ENCODE measurements around the gene CAMK1G.

The CAMK1G gene

DNA sequence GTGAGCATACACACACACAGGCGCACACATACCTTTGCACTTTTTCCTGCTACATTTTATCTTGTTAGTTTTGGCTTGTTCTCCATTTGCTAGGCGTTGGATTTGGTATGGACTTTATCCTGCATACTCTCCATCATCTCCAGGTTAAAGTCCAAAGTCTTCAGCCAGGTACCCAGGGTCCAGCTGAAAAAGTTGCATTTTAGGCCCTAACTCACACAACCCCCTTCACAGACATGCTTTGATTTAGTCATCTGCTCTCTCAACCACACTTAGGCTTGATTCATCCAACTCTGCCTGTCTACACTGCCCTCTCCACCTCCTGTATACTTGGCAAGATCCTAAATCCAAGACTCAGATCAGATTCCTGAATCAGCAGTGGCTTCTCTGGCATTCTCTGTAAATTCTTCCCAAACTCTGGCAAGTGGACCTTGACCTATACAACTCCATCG is 79.4 kb downstream of the CAMK1G start:
- no peak for DNase-seq (ENCODE audit: low read depth, low spot score)

All from activated naive CD8-positive, alpha-beta T cell treated with anti-CD3 and anti-CD28 coated beads, Interleukin-2, amount 50 U/mL, for 16 hours (primary cell).